ENCODE measurements around the gene NQO2.
A peak's percentile ranks its signal among the peaks of the same experiment; 100 is the strongest.
"Not testable (repeated sequence)": the region's sequence is repeated elsewhere in the genome, so short reads cannot be mapped to it uniquely, and the experiment has no call there.

The NQO2 gene

GRCh38 chr6:2970753-2971419 lies 28.8 kb upstream of the NQO2 start:
- DNase-seq, result no peak

DNA sequence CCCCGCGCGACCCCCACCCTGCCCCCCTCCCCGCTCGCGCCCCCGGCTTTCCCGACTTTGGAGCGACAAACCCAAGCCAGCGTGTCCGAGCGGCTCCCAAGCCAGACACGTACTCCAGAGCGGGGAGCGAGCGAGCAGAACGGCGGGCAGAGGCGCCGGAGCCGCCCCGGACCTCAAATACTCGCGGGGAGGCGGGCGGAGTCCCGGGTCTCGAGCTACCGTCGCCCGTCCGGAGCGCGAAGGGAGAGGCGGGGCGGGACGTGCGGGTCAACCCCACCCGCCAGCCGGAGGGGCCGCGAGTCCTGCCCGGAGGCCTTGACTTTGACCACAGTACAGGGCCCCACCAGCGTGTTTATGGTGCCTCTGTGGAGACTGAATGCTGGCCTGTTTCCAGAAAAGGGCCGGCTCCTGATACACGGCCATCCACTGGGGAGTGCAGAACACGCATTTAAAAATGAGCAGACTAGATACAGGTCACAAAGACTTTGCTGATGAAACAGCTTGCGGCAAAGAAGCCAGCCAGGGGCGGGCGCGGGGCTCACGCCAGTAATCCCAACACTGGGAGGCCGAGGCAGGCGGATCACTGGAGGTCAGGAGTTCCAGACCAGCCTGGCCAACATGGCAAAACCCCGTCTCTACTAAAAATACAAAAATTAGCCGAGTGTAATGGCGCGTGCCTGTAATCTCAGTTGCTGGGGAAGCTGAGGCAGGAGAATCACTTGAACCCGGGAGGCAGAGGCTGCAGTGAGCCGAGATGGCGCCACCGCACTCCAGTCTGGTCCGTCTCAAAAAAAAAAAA lies 28.1 kb upstream of the NQO2 start, which contains the start of gene SERPINB6:
TSS of gene SERPINB6 (minus strand) at position 148 of the 799 bp plus-strand sequence. CDS start 12,235 bp downstream, outside the sequence.
- no peak for DNase-seq

DNA sequence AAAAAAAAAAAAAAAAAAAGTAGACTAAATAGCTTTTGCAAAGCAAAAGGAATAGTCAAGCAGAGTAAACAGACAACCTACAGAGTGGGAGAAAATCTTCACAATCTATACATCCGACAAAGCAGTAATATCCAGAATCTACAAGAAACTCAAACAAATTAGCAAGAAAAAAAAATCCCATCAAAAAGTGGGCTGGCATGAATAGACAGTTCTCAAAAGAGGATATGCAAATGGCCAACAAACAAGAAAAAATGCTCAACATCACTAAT lies 27.5 kb upstream of the NQO2 start:
- not testable (repeated sequence) for DNase-seq

DNA sequence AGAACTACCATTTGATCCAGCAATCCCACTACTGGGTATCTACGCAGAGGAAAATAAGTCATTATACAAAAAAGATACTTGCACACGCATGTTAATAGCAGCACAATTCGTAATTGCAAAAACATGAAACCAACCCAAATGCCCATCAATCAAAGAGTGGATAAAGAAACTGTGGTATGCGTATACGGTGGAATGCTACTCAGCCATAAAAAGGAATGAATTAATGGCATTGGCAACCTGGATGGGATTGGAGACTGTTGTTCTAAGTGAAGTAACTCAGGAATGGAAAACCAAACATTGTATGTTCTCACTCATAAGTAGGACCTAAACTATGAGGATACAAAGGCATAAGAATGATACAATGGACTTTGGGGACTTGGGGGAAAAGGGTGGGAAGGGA lies 27.0 kb upstream of the NQO2 start:
- not testable (repeated sequence) for DNase-seq

GRCh38 chr6:2973180-2973579 lies 26.5 kb upstream of the NQO2 start:
- not testable (repeated sequence) for DNase-seq

GRCh38 chr6:2973676-2974075 lies 26.0 kb upstream of the NQO2 start:
- no peak for DNase-seq

GRCh38 chr6:2976060-2976459 lies 23.6 kb upstream of the NQO2 start:
- no peak for DNase-seq

DNA sequence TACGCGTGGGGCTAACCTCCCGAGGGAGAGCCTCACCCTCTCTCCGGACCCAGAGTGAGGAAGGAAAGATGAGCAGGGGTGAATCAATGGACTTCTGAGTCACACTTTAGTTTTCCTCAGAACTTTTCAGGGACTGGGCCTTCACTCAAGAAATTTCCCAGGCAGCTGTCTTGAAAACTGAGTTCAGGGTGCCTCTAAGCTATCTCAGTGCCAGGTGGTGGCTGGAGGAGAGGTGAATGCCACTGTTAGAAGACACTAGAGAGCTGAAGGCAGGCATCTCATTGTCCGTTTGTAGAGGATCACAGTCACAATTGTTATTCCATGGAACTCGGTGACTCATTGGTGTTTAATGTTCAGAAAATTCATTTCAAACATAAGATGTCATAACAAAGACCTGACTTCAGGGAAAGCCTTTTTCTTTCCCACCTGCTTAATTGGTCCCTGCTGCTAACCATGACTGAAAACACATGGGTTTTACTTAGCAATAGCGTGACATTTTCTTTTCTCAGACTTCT lies 23.1 kb upstream of the NQO2 start:
- DNase-seq, result no peak

DNA sequence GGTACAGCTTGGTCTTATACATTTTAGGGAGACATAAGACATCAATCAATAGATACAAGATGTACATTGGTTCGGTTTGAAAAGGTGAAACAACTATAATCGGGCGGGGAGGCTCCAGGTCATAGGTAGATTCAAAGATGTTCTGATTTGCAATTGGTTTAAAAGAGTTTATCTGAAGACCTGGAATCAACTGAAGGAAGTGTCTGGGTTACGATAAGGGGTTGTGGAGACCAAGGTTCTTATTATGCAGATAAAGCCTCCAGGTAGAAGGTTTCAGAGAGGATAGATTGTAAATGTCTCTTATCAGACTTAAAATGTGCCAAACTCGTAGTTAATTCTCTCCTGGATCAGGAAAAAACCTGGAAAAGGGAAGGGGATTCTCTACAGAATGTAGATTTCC lies 22.4 kb upstream of the NQO2 start:
- no peak for DNase-seq

- no peak for DNase-seq
Observed at GRCh38 chr6:2977799-2978590, 21.7 kb upstream of the NQO2 start.

DNA sequence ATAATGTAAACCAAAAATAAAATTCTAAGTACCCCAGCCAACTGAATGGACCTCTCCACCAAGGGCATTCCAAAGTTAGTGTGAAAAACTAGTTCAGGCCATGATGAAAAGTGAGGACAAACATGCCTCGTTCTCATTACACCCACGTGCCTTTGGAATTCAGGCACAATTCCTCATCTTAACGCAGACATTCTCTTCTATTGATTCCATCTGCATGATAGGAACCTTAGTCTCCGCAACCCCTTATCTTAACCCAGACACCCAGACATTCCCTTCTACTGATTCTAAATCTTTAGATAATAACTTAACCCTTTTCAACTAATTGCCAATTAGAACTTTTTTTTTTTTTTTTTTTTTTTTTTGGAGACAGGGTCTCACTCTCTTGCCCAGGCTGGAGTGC lies 20.8 kb upstream of the NQO2 start:
- no peak for DNase-seq

- no peak for DNase-seq
Observed at GRCh38 chr6:2979819-2980464, 19.8 kb upstream of the NQO2 start.

GRCh38 chr6:2980465-2980855 lies 19.2 kb upstream of the NQO2 start:
- no peak for DNase-seq

DNA sequence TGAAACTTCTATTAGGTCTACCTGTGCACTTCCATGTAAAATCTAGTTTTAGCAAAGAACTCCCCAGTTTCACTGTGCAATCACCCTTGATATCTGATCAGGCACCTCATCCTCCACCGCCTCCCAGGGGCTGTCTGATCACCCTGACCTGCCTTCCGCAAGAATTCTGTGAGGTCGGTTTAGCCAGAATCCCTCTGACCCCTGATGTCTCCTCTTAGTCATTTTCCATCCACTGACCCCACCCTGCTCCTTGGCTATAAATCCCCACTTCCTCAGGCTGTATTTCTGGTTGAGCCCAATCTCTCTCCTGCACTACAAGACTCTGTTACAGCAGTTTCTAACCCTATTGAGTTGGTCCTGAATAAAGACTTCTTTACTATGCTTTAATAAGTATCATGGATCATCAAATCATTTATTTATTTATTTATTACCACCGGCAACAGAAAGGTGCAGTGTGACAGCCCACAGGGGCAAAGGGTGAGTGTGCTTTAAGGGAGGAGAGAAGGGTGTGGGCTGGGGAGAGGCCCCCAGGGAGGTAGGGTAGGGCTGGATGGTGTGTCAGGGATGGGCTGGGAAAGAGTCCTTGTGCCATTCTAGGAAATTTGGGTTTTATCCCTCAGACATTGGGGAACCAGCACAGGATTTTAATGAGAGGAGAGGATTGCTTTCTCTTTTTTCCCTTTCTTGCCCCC lies 17.1 kb upstream of the NQO2 start:
- no peak for DNase-seq

GRCh38 chr6:2984738-2985406 lies 14.8 kb upstream of the NQO2 start:
- no peak for DNase-seq

- DNase-seq, result no peak
Observed at GRCh38 chr6:2986722-2987221, 12.9 kb upstream of the NQO2 start.

- no peak for DNase-seq
Observed at GRCh38 chr6:2988094-2988425, 11.6 kb upstream of the NQO2 start.

DNA sequence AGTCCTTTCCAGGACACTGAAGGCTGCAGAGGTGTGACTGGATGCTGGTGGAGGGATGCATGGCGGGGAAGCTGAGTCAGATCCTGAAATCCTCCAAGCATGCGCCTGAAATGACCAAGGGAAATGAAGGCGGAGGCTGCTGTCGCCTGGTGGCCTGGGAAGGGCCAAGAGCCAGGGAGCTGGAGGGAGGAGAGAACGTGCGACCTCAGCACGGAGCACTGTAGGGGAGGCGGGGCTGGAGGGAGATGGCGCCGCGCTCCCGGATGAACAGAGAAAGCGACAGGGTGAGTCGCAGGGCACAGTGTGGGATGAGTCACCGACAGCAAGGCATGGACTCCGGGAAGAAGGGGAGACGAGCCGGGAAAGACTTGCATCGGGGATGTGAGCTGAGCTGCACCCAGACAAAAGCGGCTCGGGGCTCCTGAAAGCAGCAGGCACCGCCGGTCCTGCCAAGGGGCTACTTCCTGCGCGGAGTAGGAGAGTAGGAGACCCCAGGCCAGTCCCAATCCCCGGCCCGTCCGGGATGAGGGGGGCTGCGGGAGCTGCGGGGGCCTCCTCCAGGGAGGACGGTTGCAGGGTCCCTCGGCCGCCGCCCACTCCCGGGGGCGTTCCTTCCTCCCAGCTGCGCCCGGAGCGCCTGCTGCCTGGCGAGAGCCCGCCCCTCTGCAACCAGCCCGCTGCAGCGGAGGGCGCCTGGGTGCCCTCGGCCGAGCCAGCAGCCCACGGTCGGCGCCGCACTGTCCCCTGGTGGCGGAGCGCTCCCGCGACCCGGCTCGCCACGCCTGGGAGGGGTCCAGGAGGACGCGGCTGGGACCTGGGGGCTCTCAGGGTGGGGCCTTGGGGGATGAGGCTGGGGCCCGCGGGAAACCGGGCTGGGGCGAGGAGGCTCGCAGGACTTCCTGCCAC lies 11.0 kb upstream of the NQO2 start:
- peak; percentile 40 for DNase-seq

- peak; percentile 25 for DNase-seq
Observed at GRCh38 chr6:2989332-2990247, 10.1 kb upstream of the NQO2 start.
